Tibial nerve (tissue), 4 donors: Measurements from ENCODE around the gene IL1R1. TPM values are rescaled to one million over a fixed set of nuclear protein-coding genes. Genes with fewer than 3 reads are reported as not detected.
A peak's percentile ranks its signal among the peaks of the same experiment; 100 is the strongest.

Source experiments
- DNase-seq, 2 donors: peaks; one replicate each; pipeline ENCODE4 v3.0.0-alpha.2; 2019; ENCODE audit warnings: low spot score in 2 of 2
- H3K27ac ChIP-seq, 4 donors: fragments of 200-600 bp; sonication (generic) in 3 of 4; one replicate each; pipeline ENCODE4 v1.5.1; 2017 to 2019; ENCODE audit warnings: mild to moderate bottlenecking in 1 of 4
- H3K27me3 ChIP-seq, 2 donors: fragments of 200-600 bp; sonication (generic) in 1 of 2; one replicate each; pipeline versions ENCODE4 v1.5.1 to v1.6.0; 2017 to 2019
- H3K36me3 ChIP-seq, 3 donors: fragments of 200-600 bp; sonication (generic); one replicate each; pipeline ENCODE4 v1.5.1; 2018 to 2019
- H3K4me1 ChIP-seq, 4 donors: fragments of 200-600 bp; sonication (generic) in 3 of 4; one replicate each; pipeline ENCODE4 v1.5.1; 2017 to 2019
- H3K4me3 ChIP-seq, 4 donors: fragments of 200-600 bp; sonication (generic) in 3 of 4; one replicate each; pipeline ENCODE4 v1.5.1; 2017 to 2019; ENCODE audit warnings: mild to moderate bottlenecking in 1 of 4, moderate library complexity in 1 of 4
- H3K9me3 ChIP-seq, 4 donors: fragments of 200-600 bp; sonication (generic) in 3 of 4; one replicate each; pipeline ENCODE4 v1.5.1; 2017 to 2019
- EP300 ChIP-seq, 2 donors: sonication (generic); formaldehyde crosslinking; IDR thresholded peaks; one replicate each; pipeline ENCODE4 v1.6.1; 2017; ENCODE audit warnings: antibody characterized with exemption in 2 of 2, mild to moderate bottlenecking in 1 of 2
- POLR2A ChIP-seq, 2 donors: fragments of 450-650 bp; IDR thresholded peaks; one replicate each; pipeline ENCODE4 v1.6.1; 2017; ENCODE audit warnings: antibody characterized with exemption in 2 of 2, mild to moderate bottlenecking in 2 of 2, moderate library complexity in 2 of 2
- WGBS, 2 donors: methylation state at CpG; one replicate each; pipeline ENCODE4 v1.1.5; 2018; 5-methylcytosine and 5-hydroxymethylcytosine counted together
- total RNA-seq, 4 donors: library from RNA; depleted of rRNA; stranded (reverse); fragments of >200 nt; gene quantifications; one replicate each; pipeline ENCODE4 v1.1.0, GENCODE V29; 2016
- TF ChIP-seq, protein P1 (sequence below), 5 experiments: fragments of 200-600 bp in 3 of 5; fragments of 450-650 bp in 2 of 5; sonication (generic) in 3 of 5; IDR thresholded peaks; one replicate each; pipeline ENCODE4 v1.5.1; 2016 to 2019; ENCODE audit warnings: antibody characterized with exemption in 5 of 5, mild to moderate bottlenecking in 3 of 5, moderate library complexity in 2 of 5

Gene IL1R1
- total RNA-seq, 4 donors from 2014 or later, result 29.5 to 81.2 (median 57.4) TPM

- TF ChIP-seq, protein P1, sequence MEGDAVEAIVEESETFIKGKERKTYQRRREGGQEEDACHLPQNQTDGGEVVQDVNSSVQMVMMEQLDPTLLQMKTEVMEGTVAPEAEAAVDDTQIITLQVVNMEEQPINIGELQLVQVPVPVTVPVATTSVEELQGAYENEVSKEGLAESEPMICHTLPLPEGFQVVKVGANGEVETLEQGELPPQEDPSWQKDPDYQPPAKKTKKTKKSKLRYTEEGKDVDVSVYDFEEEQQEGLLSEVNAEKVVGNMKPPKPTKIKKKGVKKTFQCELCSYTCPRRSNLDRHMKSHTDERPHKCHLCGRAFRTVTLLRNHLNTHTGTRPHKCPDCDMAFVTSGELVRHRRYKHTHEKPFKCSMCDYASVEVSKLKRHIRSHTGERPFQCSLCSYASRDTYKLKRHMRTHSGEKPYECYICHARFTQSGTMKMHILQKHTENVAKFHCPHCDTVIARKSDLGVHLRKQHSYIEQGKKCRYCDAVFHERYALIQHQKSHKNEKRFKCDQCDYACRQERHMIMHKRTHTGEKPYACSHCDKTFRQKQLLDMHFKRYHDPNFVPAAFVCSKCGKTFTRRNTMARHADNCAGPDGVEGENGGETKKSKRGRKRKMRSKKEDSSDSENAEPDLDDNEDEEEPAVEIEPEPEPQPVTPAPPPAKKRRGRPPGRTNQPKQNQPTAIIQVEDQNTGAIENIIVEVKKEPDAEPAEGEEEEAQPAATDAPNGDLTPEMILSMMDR (IDR thresholded peaks at IDR 0.05), result no peak
- no peak for TF ChIP-seq POLR2A (IDR thresholded peaks at IDR 0.05)
- TF ChIP-seq EP300 (IDR thresholded peaks at IDR 0.05), result no peak
- Histone ChIP-seq H3K27ac (no peak overlapping the region), H3K9me3 (no peaks in the 10 kb centered on the region), H3K4me1 (peaks cover 0 to 8% (median 0%) of the 10 kb centered on the region in 4 donors), H3K36me3 (no peaks in the 10 kb centered on the region), H3K4me3 (no peak overlapping the region), H3K27me3 (no peaks in the 10 kb centered on the region)
- no peak for DNase-seq
- WGBS, 2 donors, result 88 to 98% methylated on average over 10 of the region's 10 CpGs
Observed at GRCh38 chr2:102112692-102113665, 29.6 kb upstream of the IL1R1 start.

DNA sequence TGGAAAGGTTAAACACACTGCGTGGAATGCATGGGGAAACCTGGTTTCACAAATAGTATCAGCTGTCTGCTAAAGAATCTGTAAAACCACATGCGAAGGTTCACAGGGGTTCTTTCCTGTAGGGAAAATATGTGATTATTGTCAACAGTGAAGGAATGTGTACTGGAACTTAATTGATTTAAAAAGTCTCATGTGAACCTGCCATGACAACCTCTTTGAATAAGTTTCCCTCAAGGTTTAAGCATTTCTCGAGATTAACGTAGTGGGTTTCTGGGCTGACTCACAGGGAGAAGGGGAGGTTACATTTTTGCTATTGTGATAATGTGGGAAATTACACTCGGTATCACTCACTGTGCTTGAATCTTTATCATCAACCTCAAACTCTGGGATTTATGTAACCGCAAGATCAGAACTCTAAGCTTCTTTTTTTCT lies 28.2 kb upstream of the IL1R1 start:
- no peaks in the 10 kb centered on the region for H3K9me3 ChIP-seq
- no peak for TF ChIP-seq EP300 (IDR thresholded peaks at IDR 0.05)
- no peak for TF ChIP-seq POLR2A (IDR thresholded peaks at IDR 0.05)
- TF ChIP-seq, protein P1 (IDR thresholded peaks at IDR 0.05), result no peak
- no peaks in the 10 kb centered on the region for H3K27me3 ChIP-seq
- peaks cover 0 to 8% (median 0%) of the 10 kb centered on the region in 4 donors for H3K4me1 ChIP-seq
- no peak overlapping the region for H3K27ac ChIP-seq
- no peak for DNase-seq
- 89 to 90% methylated on average over 6 of the region's 6 CpGs for WGBS, 2 donors
- no peak overlapping the region for H3K4me3 ChIP-seq
- H3K36me3 ChIP-seq, result no peaks in the 10 kb centered on the region

GRCh38 chr2:102114851-102115497 lies 27.6 kb upstream of the IL1R1 start:
- no peaks in the 10 kb centered on the region for H3K27me3 ChIP-seq
- no peak overlapping the region for H3K4me3 ChIP-seq
- H3K27ac ChIP-seq, result no peak overlapping the region
- WGBS, 2 donors, result 74 to 82% methylated on average over 5 of the region's 5 CpGs
- H3K4me1 ChIP-seq, result peaks cover 0 to 8% (median 0%) of the 10 kb centered on the region in 4 donors
- no peaks in the 10 kb centered on the region for H3K36me3 ChIP-seq
- H3K9me3 ChIP-seq, result no peaks in the 10 kb centered on the region
- no peak for DNase-seq
- TF ChIP-seq, protein P1 (IDR thresholded peaks at IDR 0.05), result no peak
- no peak for TF ChIP-seq POLR2A (IDR thresholded peaks at IDR 0.05)
- TF ChIP-seq EP300 (IDR thresholded peaks at IDR 0.05), result no peak

GRCh38 chr2:102116630-102117471 lies 25.7 kb upstream of the IL1R1 start:
- Histone ChIP-seq H3K9me3 (no peaks in the 10 kb centered on the region), H3K27me3 (no peaks in the 10 kb centered on the region), H3K27ac (no peak overlapping the region), H3K4me3 (no peak overlapping the region), H3K4me1 (no peaks in the 10 kb centered on the region), H3K36me3 (no peaks in the 10 kb centered on the region)
- WGBS, 2 donors, result 57 to 69% methylated on average over 8 of the region's 8 CpGs
- DNase-seq, result no peak
- TF ChIP-seq EP300 (IDR thresholded peaks at IDR 0.05), result peak in 1 of 2 donors; percentile 9
- TF ChIP-seq, protein P1 (IDR thresholded peaks at IDR 0.05), result no peak
